ENCODE data around the gene ADGRL3.
"Not testable (repeated sequence)": the region's sequence is repeated elsewhere in the genome, so short reads cannot be mapped to it uniquely, and the experiment has no call there.

DNA sequence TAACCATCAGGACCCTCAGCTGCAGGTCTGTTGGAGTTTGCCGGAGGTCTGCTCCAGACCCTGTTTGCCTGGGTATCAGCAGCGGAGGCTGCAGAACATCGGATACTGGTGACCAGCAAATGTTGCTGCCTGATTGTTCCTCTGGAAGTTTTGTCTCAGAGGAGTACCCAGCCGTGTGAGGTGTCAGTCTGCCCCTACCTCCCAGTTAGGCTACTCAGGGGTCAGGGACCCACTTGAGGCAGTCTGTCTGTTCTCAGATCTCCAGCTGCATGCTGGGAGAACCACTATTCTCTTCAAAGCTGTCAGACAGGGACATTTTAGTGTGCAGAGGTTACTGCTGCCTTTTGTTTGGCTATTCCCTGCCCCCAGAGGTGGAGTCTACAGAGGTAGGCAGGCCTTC, 559.8 kb downstream of the ADGRL3 start:
- not testable (repeated sequence) for TF ChIP-seq POLR2A, POLR2AphosphoS5 (IDR thresholded peaks at IDR 0.05)
- TF ChIP-seq, protein P1, sequence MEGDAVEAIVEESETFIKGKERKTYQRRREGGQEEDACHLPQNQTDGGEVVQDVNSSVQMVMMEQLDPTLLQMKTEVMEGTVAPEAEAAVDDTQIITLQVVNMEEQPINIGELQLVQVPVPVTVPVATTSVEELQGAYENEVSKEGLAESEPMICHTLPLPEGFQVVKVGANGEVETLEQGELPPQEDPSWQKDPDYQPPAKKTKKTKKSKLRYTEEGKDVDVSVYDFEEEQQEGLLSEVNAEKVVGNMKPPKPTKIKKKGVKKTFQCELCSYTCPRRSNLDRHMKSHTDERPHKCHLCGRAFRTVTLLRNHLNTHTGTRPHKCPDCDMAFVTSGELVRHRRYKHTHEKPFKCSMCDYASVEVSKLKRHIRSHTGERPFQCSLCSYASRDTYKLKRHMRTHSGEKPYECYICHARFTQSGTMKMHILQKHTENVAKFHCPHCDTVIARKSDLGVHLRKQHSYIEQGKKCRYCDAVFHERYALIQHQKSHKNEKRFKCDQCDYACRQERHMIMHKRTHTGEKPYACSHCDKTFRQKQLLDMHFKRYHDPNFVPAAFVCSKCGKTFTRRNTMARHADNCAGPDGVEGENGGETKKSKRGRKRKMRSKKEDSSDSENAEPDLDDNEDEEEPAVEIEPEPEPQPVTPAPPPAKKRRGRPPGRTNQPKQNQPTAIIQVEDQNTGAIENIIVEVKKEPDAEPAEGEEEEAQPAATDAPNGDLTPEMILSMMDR (IDR thresholded peaks at IDR 0.05): not testable (repeated sequence)
